ENCODE data around the gene DNAH17. TPM values are rescaled to one million over a fixed set of nuclear protein-coding genes. Genes with fewer than 3 reads are reported as not detected.

The DNAH17 gene
- total and polyA plus RNA-seq, 2 of the 8 experiments (the other 6 are each of a cell fraction or from before 2014, with no cell fraction given) = 0.14 to 0.67 TPM

GRCh38 chr17:78515480-78515879 is 61.7 kb downstream of the DNAH17 start:
- 78% methylated on average over 4 of the region's 4 CpGs; no CpG with 5 or more reads in 1 of the 2 experiments for WGBS, 2 experiments (ENCODE audit: extremely low coverage in 1 of 2, insufficient coverage in 1 of 2, insufficient read length in 1 of 2, insufficient replicate concordance in 2 of 2, low coverage in 1 of 2, low lambda C conversion rate in 2 of 2, missing lambda C conversion rate in 1 of 2)
- DNase-seq (ENCODE audit: low read depth in 1 of 2, low spot score in 2 of 2) = no peak
- no peak overlapping the region; the same call in 1 of the 2 replicates for H2AFZ ChIP-seq (ENCODE audit: low read length)

More at GRCh38 chr17:78515480-78515879, 61.7 kb downstream of the DNAH17 start:
- Histone ChIP-seq H3K79me1 (ENCODE audit: low read depth, low read length) (no peaks in the 10 kb centered on the region), H4K20me1 (replicated peaks in 1 of 2; ENCODE audit: control insufficient read depth in 1 of 2, insufficient read depth in 2 of 2, low read length in 2 of 2) (no peaks in the 10 kb centered on the region), H3K23me2 (ENCODE audit: low read depth, low read length) (no peaks in the 10 kb centered on the region), H3K56ac (replicated peaks; ENCODE audit: insufficient read length, low read depth, low read length) (no peak overlapping the region), H3K27ac (ENCODE audit: low read depth, low read length) (no peak overlapping the region), H3K4me2 (ENCODE audit: insufficient read depth in 1 of 2, low read depth in 2 of 2, low read length in 2 of 2) (no peak overlapping the region), H4K91ac (replicated peaks; ENCODE audit: insufficient read length, low read length) (no peak overlapping the region), H2AK5ac (ENCODE audit: low read depth, low read length) (no peak overlapping the region), H4K5ac (ENCODE audit: insufficient read length, low read depth, low read length) (no peak overlapping the region), H3K9ac (replicated peaks in 1 of 4; ENCODE audit: extremely low read depth in 1 of 4, low read depth in 3 of 4, low read length in 3 of 4) (no peak overlapping the region), H3K36me3 (ENCODE audit: control insufficient read depth in 2 of 4, insufficient read depth in 4 of 4, low read length in 3 of 4) (no peaks in the 10 kb centered on the region), H3K9me3 (ENCODE audit: insufficient read depth in 2 of 2, low read depth in 1 of 2, low read length in 1 of 2) (0 out of 4 replicates have a peak, but pooled peaks cover 0 to 2% of the 10 kb centered on the region in 2 experiments), H3K27me3 (replicated peaks in 1 of 4; ENCODE audit: control insufficient read depth in 3 of 4, extremely low read depth in 1 of 4, insufficient read depth in 3 of 4, low read length in 3 of 4) (no peaks in the 10 kb centered on the region), H3K14ac (ENCODE audit: insufficient read length) (no peak overlapping the region), H4K8ac (ENCODE audit: extremely low read depth, insufficient read depth, low read length) (no peak overlapping the region), H2BK120ac (replicated peaks; ENCODE audit: low read depth, low read length) (no peak overlapping the region), H3K4ac (replicated peaks; ENCODE audit: insufficient read length, low read depth, low read length) (no peak overlapping the region), H3K79me2 (ENCODE audit: control insufficient read depth in 1 of 2, insufficient read depth in 2 of 2, low read length in 2 of 2) (no peaks in the 10 kb centered on the region), H2BK20ac (ENCODE audit: low read length) (no peak overlapping the region), H3K18ac (ENCODE audit: extremely low read depth, low read length) (no peak overlapping the region), H2BK12ac (ENCODE audit: low read depth, low read length) (no peak overlapping the region), H2BK5ac (ENCODE audit: low read depth, low read length) (no peak overlapping the region), H3K4me1 (replicated peaks in 1 of 4; ENCODE audit: control insufficient read depth in 3 of 4, insufficient read depth in 4 of 4, low read length in 3 of 4) (no peaks in the 10 kb centered on the region), H3K4me3 (ENCODE audit: extremely low read depth in 1 of 4, insufficient read depth in 2 of 4, low read depth in 3 of 4, low read length in 4 of 4) (no peak overlapping the region), H2BK15ac (ENCODE audit: low read length) (no peak overlapping the region), H3K23ac (ENCODE audit: insufficient read length) (no peak overlapping the region)
- CTCF ChIA-PET (ENCODE audit: partially characterized antibody) = interaction anchor here (0.6 to 2.9 kb wide), 4 partner anchors 16 to 192 kb away, joined by 3 to 10 read pairs (median 4); no protein-coding TSS in a partner anchor
- no peak for FAIRE-seq
- TF ChIP-seq SIX5 (IDR thresholded peaks at IDR 0.05; ENCODE audit: low read depth, low read length) = no peak
- no peak for TF ChIP-seq JUN (IDR thresholded peaks at IDR 0.05; ENCODE audit: low read depth, low read length)
- TF ChIP-seq ATF3 (IDR thresholded peaks at IDR 0.05; ENCODE audit: insufficient read depth, low read depth, low read length) = no peak
- TF ChIP-seq SRF (IDR thresholded peaks at IDR 0.05; ENCODE audit: low read depth, low read length) = no peak
- no peak for TF ChIP-seq ASH2L (IDR thresholded peaks at IDR 0.05; ENCODE audit: low read length)
- TF ChIP-seq EZH2 (IDR thresholded peaks at IDR 0.05; ENCODE audit: low read depth, low read length, severe bottlenecking) = no peak
- no peak for TF ChIP-seq EP300 (IDR thresholded peaks at IDR 0.05; ENCODE audit: borderline replicate concordance in 1 of 2, low read depth in 2 of 2, low read length in 2 of 2)
- no peak for TF ChIP-seq TCF12 (IDR thresholded peaks at IDR 0.05; ENCODE audit: low read depth, low read length)
- POLR2A ChIA-PET (ENCODE audit: partially characterized antibody) = no interaction called here
